ENCODE results near the gene SNX17.
A peak's percentile ranks its signal among the peaks of the same experiment; 100 is the strongest.
"Not testable (repeated sequence)": the region's sequence is repeated elsewhere in the genome, so short reads cannot be mapped to it uniquely, and the experiment has no call there.

SNX17 gene

DNA sequence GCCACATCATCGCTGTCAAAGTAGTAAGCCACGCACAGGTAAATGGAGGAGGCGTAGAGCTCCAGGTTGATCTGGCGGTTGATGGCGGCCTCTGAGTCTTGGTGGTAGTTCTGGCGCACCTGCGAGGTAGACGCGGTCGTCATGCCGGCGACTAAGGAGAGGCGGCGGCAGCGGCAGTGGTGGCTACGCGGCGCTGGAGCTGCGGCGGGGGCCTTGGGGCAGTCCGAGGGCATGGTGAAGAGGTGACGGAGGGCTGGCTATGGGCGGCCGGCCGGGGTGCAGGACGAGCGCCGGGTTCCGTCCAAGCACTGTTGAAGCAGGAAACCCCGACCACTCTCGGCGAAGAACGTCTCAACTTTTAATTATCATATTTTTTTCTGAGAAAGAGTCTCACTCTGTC is 22.8 kb downstream of the SNX17 start:
- DNase-seq, result no peak

DNA sequence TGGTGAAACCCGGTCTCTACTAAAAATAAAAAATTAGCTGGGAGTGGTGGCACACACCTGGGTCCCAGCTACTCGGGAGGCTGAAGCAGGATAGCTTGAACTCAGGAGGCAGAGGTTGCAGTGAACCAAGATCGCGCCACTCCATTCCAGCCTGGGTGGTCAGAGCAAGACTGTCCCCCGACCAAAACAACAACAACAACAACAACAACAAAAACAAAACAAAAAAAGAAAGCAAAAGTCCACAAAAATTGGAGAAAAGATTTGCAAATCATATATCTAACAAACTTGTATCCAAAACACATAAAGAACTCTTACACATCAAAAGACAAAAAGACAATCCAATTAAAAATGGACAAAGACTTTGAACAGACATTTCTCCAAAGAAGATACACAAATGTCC is 28.5 kb downstream of the SNX17 start:
- DNase-seq, result no peak

DNA sequence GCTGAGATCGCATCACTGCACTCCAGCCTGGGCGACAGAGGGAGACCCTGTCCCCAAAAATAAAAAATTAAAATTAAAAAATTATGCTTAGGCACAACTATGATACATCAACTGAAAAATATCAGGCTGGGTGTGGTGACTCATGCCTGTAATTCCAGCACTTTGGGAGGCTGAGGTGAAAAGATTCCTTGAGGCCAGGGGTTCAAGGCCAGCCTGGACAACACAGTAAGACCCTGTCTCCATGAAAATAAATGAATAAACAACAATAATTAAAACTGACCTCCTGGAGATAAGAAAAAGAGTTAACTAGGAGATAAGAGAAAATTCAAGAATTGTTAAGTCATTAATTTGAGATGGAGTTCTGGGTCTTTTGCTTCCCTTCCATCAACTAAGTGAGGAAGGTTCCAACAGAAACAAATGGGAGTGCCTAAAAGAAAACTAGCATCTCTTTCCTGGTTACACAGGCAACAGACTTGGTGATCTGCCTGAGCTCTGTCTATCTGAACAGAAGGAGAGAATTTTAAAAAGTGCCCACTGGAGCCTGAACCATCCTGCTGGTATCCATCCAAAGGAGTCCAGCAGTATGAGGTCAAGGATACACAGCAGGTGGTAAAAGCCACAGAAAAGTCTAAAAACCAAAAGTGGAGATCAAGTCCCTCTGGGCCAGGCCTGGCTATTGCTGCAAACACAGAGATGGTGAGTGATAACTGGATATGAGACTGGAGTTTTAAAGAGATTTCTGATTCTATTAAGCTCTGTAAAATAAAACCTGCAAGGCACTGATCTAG is 30.1 kb downstream of the SNX17 start:
- DNase-seq, result no peak

DNA sequence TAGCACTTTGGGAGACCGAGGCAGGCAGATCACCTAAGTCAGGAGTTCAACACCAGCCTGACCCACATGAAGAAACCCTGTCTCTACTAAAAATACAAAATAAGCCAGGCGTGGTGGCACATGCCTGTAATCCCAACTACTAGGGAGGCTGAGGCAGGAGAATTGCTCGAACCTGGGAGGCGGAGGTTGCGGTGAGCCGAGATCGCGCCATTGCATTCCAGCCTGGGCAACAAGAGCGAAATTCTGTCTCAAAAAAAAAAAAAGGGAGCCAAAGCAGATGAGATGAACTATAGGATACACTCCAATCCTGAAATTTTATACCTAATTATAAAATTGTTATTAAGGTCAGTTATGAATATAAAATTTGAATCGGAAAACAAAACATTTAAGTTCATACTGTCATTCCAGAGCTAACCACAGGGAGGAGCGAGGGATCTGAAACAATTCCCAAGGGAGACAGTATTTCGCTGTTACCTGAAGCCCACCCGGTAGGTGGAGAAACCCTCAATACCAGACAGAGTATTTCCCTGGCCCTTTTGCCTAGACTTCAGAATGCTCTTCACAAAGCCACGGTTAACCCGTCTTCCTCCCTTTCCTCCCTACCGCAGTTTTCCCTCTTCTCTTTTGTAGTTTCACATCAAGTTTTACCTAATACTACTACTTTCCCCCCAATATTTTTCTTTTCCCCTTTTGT is 37.5 kb downstream of the SNX17 start:
- peak in 1 of 56 donors; percentile 13 for DNase-seq

DNA sequence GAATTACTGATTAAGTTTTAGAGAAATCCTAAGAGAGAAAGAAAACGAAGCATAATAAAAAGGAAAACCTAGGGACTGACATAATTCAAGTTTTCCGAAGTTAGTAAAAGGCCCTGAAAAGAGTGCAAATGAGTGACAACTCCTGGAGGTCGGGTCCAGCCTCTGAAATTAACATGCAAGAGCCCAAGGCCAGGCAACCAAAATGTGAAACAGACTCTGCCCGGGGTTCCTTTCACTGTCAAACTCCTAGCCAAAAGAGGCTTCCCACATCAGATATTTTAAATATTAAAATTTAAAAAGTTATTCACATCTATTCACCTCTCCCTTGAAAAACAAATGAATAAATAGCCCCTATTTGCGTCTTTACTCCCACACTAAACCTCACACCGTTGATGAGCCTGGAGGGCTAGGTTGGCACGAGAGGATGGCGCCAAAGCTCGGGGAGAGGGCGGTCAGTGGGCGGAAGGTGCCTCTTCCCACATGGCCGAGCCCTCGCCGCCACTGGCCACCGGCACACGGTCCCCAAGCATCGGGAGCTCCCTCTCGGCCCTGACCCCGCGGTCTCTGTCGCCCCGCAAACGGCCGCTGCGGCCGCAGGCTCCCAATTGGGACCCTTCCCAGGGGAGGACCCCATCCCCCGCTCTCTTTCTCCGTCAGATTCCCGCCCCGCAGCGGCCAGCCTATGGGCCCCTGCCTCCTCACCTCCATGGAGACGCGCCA is 38.3 kb downstream of the SNX17 start:
- peak in 2 of 56 donors; percentile 41 to 45 for DNase-seq

DNA sequence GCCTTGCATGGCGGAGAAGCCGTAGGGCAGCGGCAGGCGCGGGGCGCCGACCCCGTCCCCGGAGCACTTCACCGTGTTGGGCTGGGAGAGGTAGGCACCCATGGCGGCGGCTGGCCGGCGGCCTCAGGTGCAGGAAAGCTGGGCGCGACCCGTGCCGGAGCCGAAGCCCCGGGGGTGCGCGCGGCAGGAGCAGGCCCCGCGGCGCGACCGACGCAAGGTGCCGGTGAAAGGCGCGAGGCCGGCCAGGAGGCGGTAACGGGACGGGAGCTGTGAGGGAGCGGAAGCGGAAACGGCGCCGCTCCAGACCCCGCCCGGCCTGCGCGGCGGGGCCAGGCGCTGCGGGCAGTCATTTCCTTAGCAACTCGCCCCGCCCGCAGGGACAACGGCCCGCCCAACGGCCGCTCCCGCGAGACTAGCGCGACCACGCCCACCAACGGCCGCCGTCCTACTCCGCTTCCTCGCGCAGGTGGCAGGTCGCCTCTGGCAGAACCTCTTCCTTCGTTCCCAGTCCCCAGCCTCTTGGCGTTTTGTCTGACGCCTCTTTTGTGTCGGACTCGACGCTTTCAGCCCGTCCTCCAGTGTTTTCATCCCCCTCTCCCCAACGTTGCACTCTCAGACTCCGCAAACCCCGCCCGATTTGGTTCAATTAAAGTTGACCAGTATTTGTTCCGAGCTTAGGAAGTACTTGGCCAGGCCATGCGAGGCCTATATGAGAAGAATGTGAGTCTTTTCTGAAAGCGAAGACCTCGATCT is 39.1 kb downstream of the SNX17 start, which contains the start of gene PPM1G:
PPM1G (minus strand) TSS at position 271 of the 753 bp plus-strand sequence; CDS start at position 102, 169 bp downstream.
- DNase-seq, result peak in 55 of 56 donors; percentile 56 to 97 (median 87)

DNA sequence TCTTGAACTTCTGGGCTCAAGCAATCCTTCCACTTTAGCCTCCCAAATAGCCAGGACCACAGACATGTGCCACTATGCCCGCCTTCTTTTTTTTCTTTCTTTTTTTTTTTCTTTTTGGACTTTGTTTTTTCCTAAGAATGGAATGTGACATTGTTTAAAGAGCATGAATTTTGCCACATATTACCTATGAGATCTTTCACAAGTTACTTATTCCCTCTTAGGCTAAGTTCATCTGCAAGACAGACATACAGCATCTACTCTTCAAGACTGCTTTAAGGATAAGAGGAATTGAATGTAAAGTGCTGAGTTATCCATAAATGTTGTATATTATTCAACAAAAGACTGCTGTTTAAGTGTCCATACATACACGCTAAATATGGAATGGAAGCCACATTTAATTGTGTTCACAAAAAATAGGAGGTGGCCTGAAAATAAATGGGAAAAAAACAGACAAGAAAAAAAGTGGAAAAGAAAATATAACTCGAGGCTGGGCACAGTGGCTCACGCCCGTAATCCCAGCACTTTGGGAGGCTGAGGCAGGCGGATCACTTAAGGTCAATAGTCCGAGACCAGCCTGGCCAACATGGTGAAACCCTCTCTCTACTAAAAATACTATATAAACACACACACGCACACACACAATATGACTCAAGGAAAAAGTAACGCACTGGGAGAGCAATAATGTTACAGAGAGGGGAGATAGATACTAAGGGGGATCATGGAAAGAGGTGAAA is 42.2 kb downstream of the SNX17 start:
- DNase-seq, result no peak

DNA sequence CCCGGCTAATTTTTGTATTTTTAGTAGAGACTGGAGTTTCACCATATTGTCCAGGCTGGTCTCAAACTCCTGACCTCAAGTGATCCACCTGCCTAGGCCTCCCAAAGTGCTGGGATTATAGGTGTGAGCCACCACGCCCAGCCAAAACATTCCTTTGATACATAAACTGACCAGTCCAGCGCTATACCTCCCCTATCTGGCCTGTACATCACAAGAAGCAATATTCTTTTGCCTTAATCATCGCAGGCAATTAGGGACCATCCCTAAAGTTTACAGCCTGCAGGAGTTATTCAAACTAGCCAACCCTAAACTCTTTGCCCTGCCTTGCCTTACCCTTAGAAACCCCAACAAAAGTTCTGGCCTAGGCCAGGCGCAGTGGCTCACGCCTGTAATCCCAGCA is 45.7 kb downstream of the SNX17 start:
- no peak for DNase-seq

DNA sequence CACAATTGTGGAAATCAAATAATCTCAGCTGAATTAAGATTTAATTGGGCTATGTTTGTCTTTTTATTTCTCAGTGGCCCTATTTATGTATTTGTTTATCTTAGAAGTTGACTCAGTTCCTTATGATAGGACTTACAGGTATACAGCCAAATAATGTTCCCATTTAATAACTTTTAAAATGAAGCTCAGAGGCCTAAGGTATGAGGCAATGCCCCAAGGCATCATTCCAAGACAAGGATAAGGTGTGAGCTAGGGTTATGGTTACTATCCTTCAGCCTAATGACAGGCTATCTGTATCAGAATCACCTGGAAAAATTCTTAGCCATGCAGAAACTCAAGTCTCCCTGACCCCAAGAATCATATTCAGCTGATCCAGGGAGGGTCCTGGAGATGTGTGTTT is 50.6 kb downstream of the SNX17 start:
- no peak for DNase-seq

DNA sequence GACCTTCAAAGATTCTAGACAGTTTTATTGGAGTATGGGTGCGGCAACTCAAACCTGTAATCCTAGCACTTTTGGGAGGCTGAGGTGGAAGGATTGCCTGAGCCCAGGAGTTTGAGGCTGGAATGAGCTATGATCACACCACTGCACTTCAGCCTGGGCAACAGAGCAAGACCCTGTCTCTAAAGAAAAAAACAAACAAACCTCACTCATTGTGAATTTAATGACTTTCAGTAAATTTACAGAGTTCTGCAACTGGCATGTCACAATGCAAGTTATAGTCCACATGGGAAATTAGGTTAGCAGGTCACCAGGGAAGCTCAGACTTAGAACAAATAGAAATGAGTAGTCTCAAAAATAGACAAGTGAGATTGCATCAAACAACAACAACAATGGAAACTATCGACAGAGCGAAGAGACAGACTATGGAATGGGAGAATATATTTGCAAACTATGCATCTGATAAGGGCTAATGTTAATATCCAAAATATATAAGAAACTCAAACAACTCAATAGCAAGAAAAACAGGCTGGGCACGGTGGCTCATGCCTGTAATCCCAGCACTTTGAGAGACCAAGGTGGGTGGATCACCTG is 51.3 kb downstream of the SNX17 start:
- DNase-seq, result no peak

DNA sequence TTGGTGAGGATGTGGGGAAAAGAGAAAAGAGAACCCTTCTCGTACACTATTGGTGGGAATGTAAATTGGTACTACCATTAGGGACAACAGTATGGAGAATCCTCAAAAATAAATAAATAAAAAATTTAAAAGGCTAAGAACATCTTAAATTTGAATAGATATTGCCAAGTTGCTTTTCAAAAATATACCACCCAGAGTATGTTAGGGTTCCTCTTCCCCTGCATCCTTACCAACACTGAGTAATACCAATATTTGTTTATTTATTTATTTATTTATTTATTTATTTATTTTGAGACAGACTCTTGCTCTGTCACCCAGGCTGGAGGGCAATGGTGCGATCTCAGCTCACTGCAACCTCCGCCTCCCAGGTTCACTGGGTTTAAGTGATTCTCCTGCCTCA is 52.5 kb downstream of the SNX17 start:
- DNase-seq, result no peak

DNA sequence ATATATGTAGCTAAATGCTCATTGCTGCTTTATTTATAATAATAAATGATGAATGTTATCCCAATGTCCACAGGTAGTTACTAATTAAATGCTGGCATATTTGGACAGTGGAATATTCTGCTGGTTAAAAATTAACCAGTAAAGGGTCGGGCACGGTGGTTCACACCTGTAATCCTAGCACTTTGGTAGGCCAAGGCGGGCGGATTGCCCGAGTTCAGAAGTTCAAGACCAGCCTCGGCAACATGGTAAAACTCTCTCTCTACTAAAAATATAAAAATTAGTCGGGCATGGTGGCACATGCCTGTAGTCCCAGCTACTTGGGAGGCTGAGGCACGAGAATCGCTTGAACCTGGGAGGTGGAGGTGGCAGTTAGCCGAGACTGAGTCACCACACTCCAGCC is 54.6 kb downstream of the SNX17 start:
- not testable (repeated sequence) for DNase-seq
